Measurements from ENCODE around the gene TBX19. TPM values are rescaled to one million over a fixed set of nuclear protein-coding genes. Genes with fewer than 3 reads are reported as not detected.

TBX19 gene
- total RNA-seq, 1 experiment from 2014 or later, result 1.2 TPM

DNA sequence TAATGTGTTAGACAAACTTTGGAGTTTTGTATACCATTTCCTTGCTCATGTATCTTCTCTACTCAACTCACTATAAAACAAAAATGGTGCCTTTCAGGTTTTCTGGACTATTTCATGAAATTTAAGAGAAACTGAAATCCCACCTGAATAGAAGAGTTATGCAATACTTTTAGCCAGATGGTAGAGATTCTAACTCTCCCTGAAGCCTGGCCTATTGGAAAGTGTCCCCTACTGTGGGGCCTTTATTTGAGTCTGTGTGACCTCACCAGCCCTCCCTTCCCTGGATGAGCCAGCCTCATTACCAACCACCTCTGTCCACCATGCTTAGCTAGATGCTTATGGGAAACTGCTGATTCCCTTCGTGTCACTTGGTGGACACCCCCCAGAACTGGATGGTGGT, 35.5 kb downstream of the TBX19 start (continued):
- TF ChIP-seq AFF4 (CRISPR knock-in tag; IDR thresholded peaks at IDR 0.05; ENCODE audit: borderline replicate concordance), result no peak
- TF ChIP-seq, protein P1, sequence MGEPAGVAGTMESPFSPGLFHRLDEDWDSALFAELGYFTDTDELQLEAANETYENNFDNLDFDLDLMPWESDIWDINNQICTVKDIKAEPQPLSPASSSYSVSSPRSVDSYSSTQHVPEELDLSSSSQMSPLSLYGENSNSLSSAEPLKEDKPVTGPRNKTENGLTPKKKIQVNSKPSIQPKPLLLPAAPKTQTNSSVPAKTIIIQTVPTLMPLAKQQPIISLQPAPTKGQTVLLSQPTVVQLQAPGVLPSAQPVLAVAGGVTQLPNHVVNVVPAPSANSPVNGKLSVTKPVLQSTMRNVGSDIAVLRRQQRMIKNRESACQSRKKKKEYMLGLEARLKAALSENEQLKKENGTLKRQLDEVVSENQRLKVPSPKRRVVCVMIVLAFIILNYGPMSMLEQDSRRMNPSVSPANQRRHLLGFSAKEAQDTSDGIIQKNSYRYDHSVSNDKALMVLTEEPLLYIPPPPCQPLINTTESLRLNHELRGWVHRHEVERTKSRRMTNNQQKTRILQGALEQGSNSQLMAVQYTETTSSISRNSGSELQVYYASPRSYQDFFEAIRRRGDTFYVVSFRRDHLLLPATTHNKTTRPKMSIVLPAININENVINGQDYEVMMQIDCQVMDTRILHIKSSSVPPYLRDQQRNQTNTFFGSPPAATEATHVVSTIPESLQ (CRISPR knock-in tag; IDR thresholded peaks at IDR 0.05), result no peak
- TF ChIP-seq OVOL2 (CRISPR knock-in tag; IDR thresholded peaks at IDR 0.05; ENCODE audit: borderline replicate concordance), result no peak
- TF ChIP-seq MYBL2 (CRISPR knock-in tag; IDR thresholded peaks at IDR 0.05), result no peak
- TF ChIP-seq FOXK1 (CRISPR knock-in tag; IDR thresholded peaks at IDR 0.05), result no peak

- Mint-ChIP-seq H3K27me3 (ENCODE audit: low read depth) (no peaks in the 10 kb centered on the region), H3K4me1 (peaks cover 16% of the 10 kb centered on the region), H3K27ac (no peak overlapping the region), H3K36me3 (no peaks in the 10 kb centered on the region), H3K9me3 (no peaks in the 10 kb centered on the region), H3K4me3 (no peak overlapping the region)
- ATAC-seq (no peak), DNase-seq (ENCODE audit: low spot score) (no peak)
- POLR2A ChIA-PET, result no interaction called here
- CTCF ChIA-PET, result interaction anchor here (0.7 kb wide), 2 partner anchors 235 to 528 kb away, joined by 3 read pairs; no protein-coding TSS in a partner anchor
- TF ChIP-seq IRF2 (CRISPR knock-in tag; IDR thresholded peaks at IDR 0.05; ENCODE audit: borderline replicate concordance, low read depth) (no peak), PRRX2 (CRISPR knock-in tag; IDR thresholded peaks at IDR 0.05) (no peak), ZNF423 (CRISPR knock-in tag; IDR thresholded peaks at IDR 0.05) (no peak), MLX (CRISPR knock-in tag; IDR thresholded peaks at IDR 0.05) (no peak), ZNF396 (CRISPR knock-in tag; IDR thresholded peaks at IDR 0.05; ENCODE audit: borderline replicate concordance) (no peak), TEAD1 (CRISPR knock-in tag; IDR thresholded peaks at IDR 0.05) (no peak), ZNF232 (CRISPR knock-in tag; IDR thresholded peaks at IDR 0.05) (no peak)
- TF ChIP-seq, protein P2, sequence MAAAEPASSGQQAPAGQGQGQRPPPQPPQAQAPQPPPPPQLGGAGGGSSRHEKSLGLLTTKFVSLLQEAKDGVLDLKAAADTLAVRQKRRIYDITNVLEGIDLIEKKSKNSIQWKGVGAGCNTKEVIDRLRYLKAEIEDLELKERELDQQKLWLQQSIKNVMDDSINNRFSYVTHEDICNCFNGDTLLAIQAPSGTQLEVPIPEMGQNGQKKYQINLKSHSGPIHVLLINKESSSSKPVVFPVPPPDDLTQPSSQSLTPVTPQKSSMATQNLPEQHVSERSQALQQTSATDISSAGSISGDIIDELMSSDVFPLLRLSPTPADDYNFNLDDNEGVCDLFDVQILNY (CRISPR knock-in tag; IDR thresholded peaks at IDR 0.05), result no peak
- TF ChIP-seq, protein P3, sequence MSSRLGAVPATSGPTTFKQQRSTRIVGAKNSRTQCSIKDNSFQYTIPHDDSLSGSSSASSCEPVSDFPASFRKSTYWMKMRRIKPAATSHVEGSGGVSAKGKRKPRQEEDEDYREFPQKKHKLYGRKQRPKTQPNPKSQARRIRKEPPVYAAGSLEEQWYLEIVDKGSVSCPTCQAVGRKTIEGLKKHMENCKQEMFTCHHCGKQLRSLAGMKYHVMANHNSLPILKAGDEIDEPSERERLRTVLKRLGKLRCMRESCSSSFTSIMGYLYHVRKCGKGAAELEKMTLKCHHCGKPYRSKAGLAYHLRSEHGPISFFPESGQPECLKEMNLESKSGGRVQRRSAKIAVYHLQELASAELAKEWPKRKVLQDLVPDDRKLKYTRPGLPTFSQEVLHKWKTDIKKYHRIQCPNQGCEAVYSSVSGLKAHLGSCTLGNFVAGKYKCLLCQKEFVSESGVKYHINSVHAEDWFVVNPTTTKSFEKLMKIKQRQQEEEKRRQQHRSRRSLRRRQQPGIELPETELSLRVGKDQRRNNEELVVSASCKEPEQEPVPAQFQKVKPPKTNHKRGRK (CRISPR knock-in tag; IDR thresholded peaks at IDR 0.05; ENCODE audit: borderline replicate concordance), result no peak
- TF ChIP-seq, protein P4, sequence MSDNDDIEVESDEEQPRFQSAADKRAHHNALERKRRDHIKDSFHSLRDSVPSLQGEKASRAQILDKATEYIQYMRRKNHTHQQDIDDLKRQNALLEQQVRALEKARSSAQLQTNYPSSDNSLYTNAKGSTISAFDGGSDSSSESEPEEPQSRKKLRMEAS (CRISPR knock-in tag; IDR thresholded peaks at IDR 0.05), result no peak
These were observed 36.6 kb downstream of the TBX19 start for GRCh38 chr1:168317309-168317708.
